Vagina (tissue), 2 donors: Measurements from ENCODE around the gene TAS2R7. TPM values are rescaled to one million over a fixed set of nuclear protein-coding genes. Genes with fewer than 3 reads are reported as not detected.
"Not testable (repeated sequence)": the region's sequence is repeated elsewhere in the genome, so short reads cannot be mapped to it uniquely, and the experiment has no call there.

Source experiments
- DNase-seq, 2 donors: peaks; one replicate each; pipeline ENCODE4 v3.0.0-alpha.2; 2017; ENCODE audit errors: extremely low spot score in 2 of 2
- H3K27ac ChIP-seq: fragments of 200-600 bp; sonication (generic); one replicate; pipeline ENCODE4 v1.5.1; 2019
- H3K27me3 ChIP-seq: fragments of 200-600 bp; sonication (generic); one replicate; pipeline ENCODE4 v1.5.1; 2019
- H3K36me3 ChIP-seq, 2 donors: fragments of 200-600 bp; sonication (generic); one replicate each; pipeline ENCODE4 v1.5.1; 2017 to 2019
- H3K4me1 ChIP-seq: fragments of 200-600 bp; sonication (generic); one replicate; pipeline ENCODE4 v1.5.1; 2019
- H3K4me3 ChIP-seq, 2 donors: fragments of 200-600 bp; sonication (generic); 1 replicate in 1 of 2; 2 replicates in 1 of 2; pipeline ENCODE4 v1.5.1; 2016 to 2019
- H3K9me3 ChIP-seq: fragments of 200-600 bp; sonication (generic); one replicate; pipeline ENCODE4 v1.5.1; 2019
- POLR2A ChIP-seq, 2 donors: fragments of 450-650 bp; IDR thresholded peaks; one replicate each; pipeline ENCODE4 v1.6.1; 2017; ENCODE audit warnings: antibody characterized with exemption in 2 of 2, mild to moderate bottlenecking in 2 of 2, moderate library complexity in 2 of 2
- POLR2AphosphoS5 ChIP-seq, 2 donors: sonication (generic); formaldehyde crosslinking; IDR thresholded peaks; one replicate each; pipeline ENCODE4 v1.9.0; 2017; ENCODE audit warnings: antibody characterized with exemption in 2 of 2, mild to moderate bottlenecking in 2 of 2, low read depth in 1 of 2; ENCODE audit not compliant: insufficient read depth in 1 of 2
- intact Hi-C: fragments of 100-400 bp; cut with DNase I; formaldehyde crosslinking; loops from one replicate; pipeline ENCODE4 v1.15.1; 2023
- total RNA-seq: library from RNA; depleted of rRNA; stranded (reverse); fragments of >200 nt; gene quantifications from one replicate; pipeline ENCODE4 v1.2.3, GENCODE V29; 2016
- TF ChIP-seq, protein P1 (sequence below), 3 experiments: fragments of 450-650 bp in 2 of 3; fragments of 200-600 bp in 1 of 3; sonication (generic) in 1 of 3; IDR thresholded peaks; one replicate each; pipeline ENCODE4 v1.5.1; 2017 to 2019; ENCODE audit warnings: antibody characterized with exemption in 3 of 3, mild to moderate bottlenecking in 2 of 3, moderate library complexity in 2 of 3

Gene TAS2R7
- total RNA-seq, 1 donor from 2014 or later: not detected

DNA sequence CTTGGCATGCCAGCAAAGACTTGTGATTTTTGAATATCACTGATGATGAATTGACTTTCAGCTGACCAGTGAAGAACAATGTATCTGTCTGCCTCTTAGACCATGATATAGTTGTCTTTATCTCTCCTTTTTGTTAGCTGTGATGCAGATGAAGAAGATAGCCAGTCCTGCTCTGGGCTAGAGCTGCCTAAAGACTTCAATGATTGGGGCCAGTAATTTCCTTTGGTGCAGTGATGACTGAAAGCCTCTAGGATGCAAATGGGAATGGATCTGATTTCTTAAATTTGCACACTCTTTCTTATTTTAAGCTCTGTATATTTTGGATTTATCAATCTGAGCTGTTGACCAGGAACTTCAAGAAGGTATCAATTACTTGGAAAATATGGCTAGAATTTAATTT is 7.6 kb upstream of the TAS2R7 start, which contains the start of gene TAS2R9:
Gene TAS2R9, minus strand, starts transcription at position 101 of the 400 bp plus-strand sequence. Its CDS starts 93 bp downstream, at position 8.
- Histone ChIP-seq H3K9me3 (no peaks in the 10 kb centered on the region), H3K4me1 (no peaks in the 10 kb centered on the region), H3K27me3 (no peaks in the 10 kb centered on the region), H3K27ac (no peak within 1 kb of the TSS), H3K36me3 (no peaks in the 10 kb centered on the region), H3K4me3 (no peak within 1 kb of the TSS)
- intact Hi-C loops: no loop called here
- no peak for DNase-seq
- TF ChIP-seq POLR2A (IDR thresholded peaks at IDR 0.05) (no peak), POLR2AphosphoS5 (IDR thresholded peaks at IDR 0.05; ENCODE audit: insufficient read depth in 1 of 2, low read depth in 1 of 2) (no peak)
- TF ChIP-seq, protein P1, sequence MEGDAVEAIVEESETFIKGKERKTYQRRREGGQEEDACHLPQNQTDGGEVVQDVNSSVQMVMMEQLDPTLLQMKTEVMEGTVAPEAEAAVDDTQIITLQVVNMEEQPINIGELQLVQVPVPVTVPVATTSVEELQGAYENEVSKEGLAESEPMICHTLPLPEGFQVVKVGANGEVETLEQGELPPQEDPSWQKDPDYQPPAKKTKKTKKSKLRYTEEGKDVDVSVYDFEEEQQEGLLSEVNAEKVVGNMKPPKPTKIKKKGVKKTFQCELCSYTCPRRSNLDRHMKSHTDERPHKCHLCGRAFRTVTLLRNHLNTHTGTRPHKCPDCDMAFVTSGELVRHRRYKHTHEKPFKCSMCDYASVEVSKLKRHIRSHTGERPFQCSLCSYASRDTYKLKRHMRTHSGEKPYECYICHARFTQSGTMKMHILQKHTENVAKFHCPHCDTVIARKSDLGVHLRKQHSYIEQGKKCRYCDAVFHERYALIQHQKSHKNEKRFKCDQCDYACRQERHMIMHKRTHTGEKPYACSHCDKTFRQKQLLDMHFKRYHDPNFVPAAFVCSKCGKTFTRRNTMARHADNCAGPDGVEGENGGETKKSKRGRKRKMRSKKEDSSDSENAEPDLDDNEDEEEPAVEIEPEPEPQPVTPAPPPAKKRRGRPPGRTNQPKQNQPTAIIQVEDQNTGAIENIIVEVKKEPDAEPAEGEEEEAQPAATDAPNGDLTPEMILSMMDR (IDR thresholded peaks at IDR 0.05): no peak

DNA sequence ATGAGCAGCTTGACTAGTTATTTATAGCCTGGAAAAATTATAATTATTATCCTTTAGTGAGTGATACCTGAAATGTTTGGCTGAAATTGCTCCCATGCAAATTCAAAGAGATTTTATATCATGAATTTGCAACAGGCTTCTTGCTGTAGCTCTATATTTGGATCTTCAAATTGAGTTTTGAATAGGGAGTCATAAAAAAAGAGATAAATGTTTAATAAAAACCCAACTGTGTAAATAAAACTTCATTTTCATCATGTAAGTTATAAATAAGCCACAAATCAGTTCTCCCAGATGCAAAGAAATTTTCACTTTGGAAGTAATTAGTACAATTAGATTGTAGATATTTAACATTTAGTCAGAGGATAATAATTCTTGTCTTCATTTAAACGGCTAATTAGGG is 4.8 kb upstream of the TAS2R7 start, which contains the start of gene TAS2R8:
Gene TAS2R8, minus strand, starts transcription at position 101 of the 400 bp plus-strand sequence. CDS start 306 bp downstream, outside the sequence.
- no peak for DNase-seq
- intact Hi-C loops: no loop called here
- Histone ChIP-seq H3K4me1 (no peaks in the 10 kb centered on the region), H3K9me3 (no peaks in the 10 kb centered on the region), H3K36me3 (no peaks in the 10 kb centered on the region), H3K27ac (no peak within 1 kb of the TSS), H3K4me3 (no peak within 1 kb of the TSS), H3K27me3 (no peaks in the 10 kb centered on the region)
- TF ChIP-seq POLR2AphosphoS5 (IDR thresholded peaks at IDR 0.05; ENCODE audit: insufficient read depth in 1 of 2, low read depth in 1 of 2): no peak
- TF ChIP-seq, protein P1 (IDR thresholded peaks at IDR 0.05): no peak
- no peak for TF ChIP-seq POLR2A (IDR thresholded peaks at IDR 0.05)

- Histone ChIP-seq H3K27ac (no peak overlapping the region), H3K27me3 (no peaks in the 10 kb centered on the region), H3K4me1 (no peaks in the 10 kb centered on the region), H3K36me3 (no peaks in the 10 kb centered on the region), H3K9me3 (no peaks in the 10 kb centered on the region), H3K4me3 (no peak overlapping the region)
- intact Hi-C loops: no loop called here
- TF ChIP-seq, protein P1 (IDR thresholded peaks at IDR 0.05): no peak
- TF ChIP-seq POLR2A (IDR thresholded peaks at IDR 0.05) (no peak), POLR2AphosphoS5 (IDR thresholded peaks at IDR 0.05; ENCODE audit: insufficient read depth in 1 of 2, low read depth in 1 of 2) (no peak)
- no peak for DNase-seq
Measured at GRCh38 chr12:10801741-10802140, 686 bp downstream of the TAS2R7 start.

- Histone ChIP-seq H3K4me1 (no peaks in the 10 kb centered on the region), H3K27ac (no peak overlapping the region), H3K9me3 (no peaks in the 10 kb centered on the region), H3K27me3 (no peaks in the 10 kb centered on the region), H3K4me3 (no peak overlapping the region), H3K36me3 (no peaks in the 10 kb centered on the region)
- DNase-seq: no peak
- no peak for TF ChIP-seq POLR2AphosphoS5 (IDR thresholded peaks at IDR 0.05; ENCODE audit: insufficient read depth in 1 of 2, low read depth in 1 of 2)
- TF ChIP-seq POLR2A (IDR thresholded peaks at IDR 0.05): no peak
- TF ChIP-seq, protein P1 (IDR thresholded peaks at IDR 0.05): no peak
- intact Hi-C loops: no loop called here
Measured at GRCh38 chr12:10794222-10794621, 8.2 kb downstream of the TAS2R7 start.

- H3K9me3 ChIP-seq, H3K4me1 ChIP-seq, intact Hi-C loops, H3K27ac ChIP-seq, H3K36me3 ChIP-seq, DNase-seq, H3K27me3 ChIP-seq, H3K4me3 ChIP-seq: not testable (repeated sequence)
Measured at GRCh38 chr12:10791769-10792168, 10.7 kb downstream of the TAS2R7 start.
